Activated T-helper 1 cell treated with anti-CD3 and anti-CD28 coated beads, Interleukin-2, amount 50 U/mL, for 16 hours (primary cell): ENCODE data around the gene BPGM.

Experiments used
- DNase-seq, 2 donors: peaks; one replicate each; pipeline ENCODE4 v3.0.0-alpha.2; 2020; ENCODE audit warnings: low read depth in 1 of 2, low spot score in 1 of 2

BPGM gene

GRCh38 chr7:134646425-134647305 is at the start of gene BPGM:
Gene BPGM, plus strand, starts transcription at chr7:134646853. Its CDS starts 14,655 bp downstream, at chr7:134661508.
- DNase-seq = peak; percentile 89 to 92

GRCh38 chr7:134599371-134599770 is 47.3 kb upstream of the BPGM start:
- DNase-seq = no peak

GRCh38 chr7:134601459-134601858 is 45.2 kb upstream of the BPGM start:
- no peak for DNase-seq

- DNase-seq = no peak
Observed at GRCh38 chr7:134602881-134603451, 43.7 kb upstream of the BPGM start.

- DNase-seq = peak; percentile 19 to 25
Observed at GRCh38 chr7:134605978-134606923, 40.4 kb upstream of the BPGM start.

- no peak for DNase-seq
Observed at GRCh38 chr7:134611611-134612151, 35.0 kb upstream of the BPGM start.

GRCh38 chr7:134612197-134612596 is 34.5 kb upstream of the BPGM start:
- no peak for DNase-seq

- no peak for DNase-seq
Observed at GRCh38 chr7:134613623-134614347, 32.9 kb upstream of the BPGM start.

GRCh38 chr7:134616611-134617010 is 30.0 kb upstream of the BPGM start:
- no peak for DNase-seq

- DNase-seq = no peak
Observed at GRCh38 chr7:134618756-134619530, 27.7 kb upstream of the BPGM start.

- no peak for DNase-seq
Observed at GRCh38 chr7:134619627-134620331, 26.9 kb upstream of the BPGM start.

GRCh38 chr7:134622303-134622995 is 24.2 kb upstream of the BPGM start:
- DNase-seq = no peak

GRCh38 chr7:134623193-134623592 is 23.5 kb upstream of the BPGM start:
- no peak for DNase-seq

- no peak for DNase-seq
Observed at GRCh38 chr7:134625550-134625949, 21.1 kb upstream of the BPGM start.

- no peak for DNase-seq
Observed at GRCh38 chr7:134627109-134627774, 19.4 kb upstream of the BPGM start.

- no peak for DNase-seq
Observed at GRCh38 chr7:134627775-134628153, 18.9 kb upstream of the BPGM start.

- DNase-seq = no peak
Observed at GRCh38 chr7:134629445-134629844, 17.2 kb upstream of the BPGM start.

GRCh38 chr7:134630237-134630636 is 16.4 kb upstream of the BPGM start:
- DNase-seq = no peak
